ENCODE data around the gene ZC4H2.
A peak's percentile ranks its signal among the peaks of the same experiment; 100 is the strongest.
"Not testable (repeated sequence)": the region's sequence is repeated elsewhere in the genome, so short reads cannot be mapped to it uniquely, and the experiment has no call there.

ZC4H2 gene

GRCh38 chrX:64975989-64976672 is at the start of gene ZC4H2:
Gene ZC4H2, minus strand, starts transcription at chrX:64976450. Its CDS starts 73 bp downstream, at chrX:64976377.
- peak; percentile 26 for DNase-seq (ENCODE audit: low read depth)

DNA sequence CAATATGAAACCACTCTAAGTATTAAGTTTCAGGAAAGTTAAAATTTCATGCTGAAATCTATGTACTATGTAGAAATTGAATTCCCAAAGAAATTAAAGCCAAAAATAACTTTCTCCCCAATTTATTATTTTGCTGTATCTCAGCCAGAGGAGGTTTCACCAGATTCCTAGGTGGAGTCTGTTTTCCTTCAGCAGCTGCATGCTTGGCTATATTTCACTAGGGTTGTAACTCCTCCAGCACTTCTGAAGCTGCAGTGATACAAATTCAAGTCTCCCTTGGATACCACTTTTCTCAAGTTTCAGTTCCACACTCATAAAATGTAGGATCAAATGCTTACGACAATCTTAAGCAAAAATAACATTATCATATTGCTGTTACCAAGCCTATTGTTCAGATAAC is 41.2 kb upstream of the ZC4H2 start:
- no peak for DNase-seq (ENCODE audit: low read depth)

DNA sequence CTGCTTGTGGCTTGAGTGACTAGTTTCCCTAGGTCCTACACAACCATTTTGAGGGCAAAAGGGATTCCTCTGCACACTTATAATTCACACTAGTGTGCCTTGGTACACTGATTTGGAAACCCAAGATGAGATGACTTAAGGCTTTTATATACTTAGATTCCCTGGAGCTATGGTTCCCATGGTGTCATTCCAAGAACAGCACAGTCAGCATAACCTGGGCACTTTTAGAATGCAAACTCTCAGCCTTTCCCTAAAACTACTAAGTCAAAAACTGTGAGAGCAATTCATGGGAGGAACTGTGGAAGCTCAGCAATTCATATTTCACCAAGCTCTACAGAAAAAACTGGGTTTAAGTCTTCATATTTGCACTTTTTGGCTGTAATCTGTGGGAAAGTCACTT is 38.0 kb upstream of the ZC4H2 start:
- DNase-seq (ENCODE audit: low read depth) = no peak

- DNase-seq (ENCODE audit: low read depth) = no peak
Observed at GRCh38 chrX:65009459-65009858, 33.2 kb upstream of the ZC4H2 start.

DNA sequence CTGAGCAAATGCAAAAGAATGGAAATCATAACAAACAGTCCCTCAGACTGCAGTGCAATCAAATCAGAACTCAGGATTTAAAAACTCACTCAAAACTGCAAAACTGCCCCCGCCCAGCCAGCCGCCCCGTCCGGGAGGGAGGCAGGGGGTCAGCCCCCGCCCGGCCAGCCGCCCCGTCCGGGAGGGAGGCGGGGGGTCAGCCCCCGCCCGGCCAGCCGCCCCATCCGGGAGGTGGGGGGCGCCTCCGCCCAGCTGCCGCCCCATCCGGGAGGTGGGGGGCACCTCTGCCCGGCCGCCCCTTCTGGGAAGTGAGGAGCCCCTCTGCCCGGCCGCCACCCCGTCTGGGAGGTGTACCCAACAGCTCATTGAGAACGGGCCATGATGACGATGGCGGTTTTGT is 26.0 kb upstream of the ZC4H2 start:
- not testable (repeated sequence) for DNase-seq (ENCODE audit: low read depth)

DNA sequence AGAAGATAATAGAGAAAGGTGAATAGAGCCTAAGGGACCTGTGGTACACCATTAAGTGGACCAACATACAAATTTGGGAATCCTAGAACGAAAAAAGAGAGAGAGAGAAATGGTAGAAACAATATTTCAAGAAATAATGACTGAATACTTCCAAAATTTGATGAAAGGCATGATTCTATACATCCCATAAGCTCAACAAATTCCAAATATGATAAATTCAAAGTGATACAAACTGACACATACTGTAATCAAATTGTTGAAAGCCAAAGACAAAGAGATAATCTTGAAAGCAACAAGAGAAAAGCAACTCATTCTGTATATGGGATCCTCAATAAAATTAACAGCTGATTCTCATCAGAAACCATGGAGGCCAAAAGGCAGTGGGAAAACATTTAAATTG is 20.6 kb upstream of the ZC4H2 start:
- DNase-seq (ENCODE audit: low read depth) = no peak

DNA sequence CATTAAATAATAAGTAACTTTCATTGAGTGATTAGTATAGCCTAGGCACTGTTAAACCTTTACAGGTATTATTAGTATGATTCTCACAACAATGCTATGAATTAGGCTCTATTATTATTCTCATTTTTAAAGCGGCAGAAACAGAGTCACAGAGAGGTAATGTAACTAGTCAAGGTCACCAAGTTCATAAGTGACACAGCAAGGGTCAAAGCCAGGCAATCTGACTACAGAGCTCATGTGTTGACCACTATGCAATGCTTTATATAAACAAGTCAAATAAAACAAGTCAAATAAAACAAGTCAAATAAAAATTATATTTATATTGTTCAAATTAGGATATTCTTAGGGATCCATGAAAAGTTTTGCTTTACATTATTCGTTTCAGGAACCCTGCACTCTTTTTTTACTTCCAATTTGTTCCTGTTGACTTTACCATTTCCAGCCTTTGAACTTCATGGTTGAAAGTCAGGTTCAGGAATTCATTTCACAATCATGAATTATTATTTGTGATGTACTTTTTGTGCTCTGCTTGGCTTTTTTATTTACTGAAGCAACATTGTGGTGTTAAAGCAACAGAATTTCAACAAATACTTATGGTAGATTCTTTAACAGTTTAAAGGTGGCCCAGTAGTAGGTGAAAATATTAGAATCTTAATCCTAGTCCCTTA is 18.0 kb upstream of the ZC4H2 start:
- no peak for DNase-seq (ENCODE audit: low read depth)

DNA sequence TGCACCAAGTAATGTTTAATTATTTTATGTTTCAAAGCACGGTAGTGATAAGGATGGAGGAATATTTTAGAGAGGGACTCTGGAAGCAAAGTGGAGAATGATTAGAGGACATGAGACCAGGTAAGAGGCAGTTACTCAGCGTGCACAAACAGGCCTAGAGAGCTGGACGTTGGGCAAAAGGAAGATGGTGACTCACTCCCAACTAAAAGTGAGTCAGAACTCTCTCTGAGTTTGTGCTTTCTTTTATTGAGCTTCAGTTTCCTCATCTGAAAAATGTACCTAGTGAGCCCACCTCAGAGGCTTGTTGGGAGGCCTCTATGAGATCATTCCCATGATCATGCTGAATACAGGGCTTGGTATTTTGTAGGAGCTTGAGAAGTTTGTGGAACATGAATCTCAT is 1.6 kb upstream of the ZC4H2 start:
- no peak for DNase-seq (ENCODE audit: low read depth)

DNA sequence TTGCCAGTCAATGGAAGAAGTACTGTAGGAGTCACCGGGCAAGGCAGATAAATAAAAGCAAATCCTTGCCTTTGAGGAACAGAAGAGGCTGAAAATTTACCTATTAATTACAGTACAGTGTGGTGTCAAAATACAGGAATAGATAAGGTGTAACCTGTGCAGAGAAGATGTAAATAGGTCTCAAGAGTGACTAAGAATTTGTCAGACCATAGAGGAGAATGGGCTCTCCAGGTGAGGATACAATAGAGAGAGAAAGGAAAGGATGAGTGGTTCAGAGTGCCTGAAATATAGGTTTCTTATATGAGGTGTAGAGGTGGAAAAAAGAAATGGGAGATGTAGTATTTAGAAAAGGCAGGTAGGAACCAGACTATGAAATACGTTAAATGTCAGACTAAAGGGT is 801 bp upstream of the ZC4H2 start:
- no peak for DNase-seq (ENCODE audit: low read depth)

DNA sequence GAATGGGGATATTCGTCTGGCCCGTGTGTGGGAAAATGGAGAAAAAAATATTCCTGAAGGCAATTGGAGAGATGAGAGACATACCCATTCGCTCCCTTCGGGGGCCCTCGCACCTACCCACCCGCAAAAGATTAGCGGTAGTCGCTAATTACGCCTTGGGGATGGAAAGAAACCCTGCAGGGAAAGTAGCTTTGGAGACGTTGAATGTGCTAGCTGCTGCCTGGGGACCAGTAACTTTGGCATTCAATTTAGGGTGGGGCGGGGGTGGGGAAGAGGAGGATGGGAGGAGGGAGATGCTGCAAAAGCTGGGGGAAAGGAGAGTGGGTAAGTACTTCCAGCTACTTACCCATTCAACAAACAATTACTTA is 407 bp upstream of the ZC4H2 start:
- DNase-seq (ENCODE audit: low read depth) = no peak

GRCh38 chrX:64975491-64975890 is 759 bp downstream of the ZC4H2 start:
- DNase-seq (ENCODE audit: low read depth) = peak; percentile 0

DNA sequence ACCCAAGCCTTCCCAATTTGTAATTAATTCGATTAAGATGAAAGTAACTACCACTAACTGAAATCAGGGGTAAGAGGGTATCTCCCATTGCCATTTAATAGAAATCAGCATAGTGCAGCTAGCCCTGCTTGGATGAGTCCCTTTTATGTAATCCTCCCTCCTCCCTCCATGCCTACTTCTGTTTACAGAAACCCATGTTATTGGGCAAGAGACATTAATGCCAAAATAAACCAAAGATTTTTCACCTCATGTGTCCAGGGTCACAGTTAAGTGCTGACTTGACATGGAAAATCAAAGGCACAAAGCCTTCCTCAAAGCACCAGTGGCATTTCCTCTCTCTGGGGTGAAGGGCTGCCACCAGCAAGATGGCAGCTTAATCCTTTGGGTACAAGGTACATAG is 50.8 kb downstream of the ZC4H2 start:
- no peak for DNase-seq (ENCODE audit: low read depth)

GRCh38 chrX:64908121-64908520 is 68.1 kb downstream of the ZC4H2 start:
- no peak for DNase-seq (ENCODE audit: low read depth)

DNA sequence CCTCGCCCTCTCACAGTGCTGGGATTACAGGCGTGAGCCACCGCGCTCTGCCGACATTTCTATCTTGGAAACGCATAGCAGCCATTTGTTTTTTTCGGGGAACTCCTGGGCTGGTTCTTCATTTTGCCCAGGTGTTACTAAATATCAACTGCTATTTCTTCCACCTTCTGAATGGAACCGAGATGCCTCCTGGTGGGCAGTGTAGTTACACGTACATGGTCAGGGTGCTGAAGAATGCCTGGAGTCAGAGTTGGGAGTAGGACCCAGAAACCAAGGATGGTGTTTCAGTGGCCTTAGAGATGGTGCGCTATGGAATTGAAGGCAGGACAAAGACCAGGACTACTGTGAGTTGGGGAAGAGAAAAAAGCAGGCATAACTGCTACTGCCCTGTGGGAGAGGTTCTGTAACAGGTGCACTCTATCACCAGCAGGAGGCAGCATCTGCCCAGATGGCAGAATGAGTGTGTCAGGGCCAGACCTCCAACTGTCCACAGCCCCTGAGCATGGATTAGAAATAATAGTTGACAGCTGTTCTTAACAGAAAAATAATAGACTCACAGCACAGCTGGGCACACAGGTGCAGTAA is 81.7 kb downstream of the ZC4H2 start:
- DNase-seq (ENCODE audit: low read depth) = no peak

DNA sequence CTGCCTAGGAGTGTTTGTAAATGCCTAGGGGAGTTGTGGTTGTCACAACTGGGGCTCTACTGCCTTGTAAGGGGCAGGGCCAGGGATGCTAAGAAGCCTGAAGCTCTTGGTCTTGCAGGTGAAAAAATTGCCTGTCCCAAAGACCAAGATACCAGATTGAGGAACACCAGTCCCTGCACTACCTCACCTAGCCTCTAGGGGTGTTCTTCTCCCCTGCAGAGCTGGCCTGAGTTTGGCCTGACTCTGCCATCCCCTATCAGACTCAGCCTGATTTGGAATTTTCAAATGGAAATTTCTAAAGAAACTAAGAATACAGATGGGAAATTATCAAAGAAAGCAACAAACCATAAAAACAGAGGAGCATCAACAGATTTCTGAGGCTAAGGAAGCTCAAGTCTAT is 90.4 kb downstream of the ZC4H2 start:
- DNase-seq (ENCODE audit: low read depth) = no peak

DNA sequence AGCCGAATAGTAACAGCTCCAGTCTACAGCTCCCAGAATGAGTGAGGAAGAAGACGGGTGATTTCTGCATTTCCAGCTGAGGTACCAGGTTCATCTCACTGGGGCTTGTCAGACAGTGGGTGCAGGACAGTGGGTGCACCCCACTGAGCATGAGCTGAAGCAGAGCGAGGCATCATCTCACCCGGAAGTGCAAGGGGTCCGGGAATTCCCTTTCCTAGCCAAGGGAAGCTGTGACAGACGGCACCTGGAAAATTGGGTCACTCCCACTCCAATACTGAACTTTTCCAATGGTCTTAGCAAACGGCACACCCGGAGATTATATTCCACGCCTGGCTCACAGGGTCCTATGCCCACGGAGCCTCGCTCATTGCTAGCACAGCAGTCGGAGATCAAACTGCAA is 97.5 kb downstream of the ZC4H2 start:
- not testable (repeated sequence) for DNase-seq (ENCODE audit: low read depth)

DNA sequence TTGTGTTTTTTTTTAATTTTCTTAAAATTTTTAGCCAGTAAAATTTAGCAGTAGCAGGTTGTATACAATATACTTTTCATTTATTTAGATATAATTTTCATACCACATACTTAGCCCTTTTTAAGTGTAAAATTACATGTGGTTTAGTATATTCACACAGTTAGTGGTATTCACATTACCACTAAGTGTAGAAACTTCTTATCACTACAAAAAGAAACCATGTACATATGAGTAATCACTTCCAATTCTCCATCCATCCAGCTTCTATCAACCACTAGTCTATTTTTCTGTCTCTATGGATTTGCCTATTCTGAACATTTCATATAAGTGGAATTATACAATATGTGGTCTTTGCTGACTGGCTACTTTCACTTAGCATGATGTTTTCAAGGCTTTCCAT is 109.0 kb downstream of the ZC4H2 start:
- no peak for DNase-seq (ENCODE audit: low read depth)
